ENCODE results near the gene IGFL4. TPM values are rescaled to one million over a fixed set of nuclear protein-coding genes. Genes with fewer than 3 reads are reported as not detected.

The IGFL4 gene
- total and polyA plus RNA-seq, 2 of the 13 experiments (the other 11 are each of a cell fraction or from before 2014, with no cell fraction given) = 1.2 to 1.4 TPM

DNA sequence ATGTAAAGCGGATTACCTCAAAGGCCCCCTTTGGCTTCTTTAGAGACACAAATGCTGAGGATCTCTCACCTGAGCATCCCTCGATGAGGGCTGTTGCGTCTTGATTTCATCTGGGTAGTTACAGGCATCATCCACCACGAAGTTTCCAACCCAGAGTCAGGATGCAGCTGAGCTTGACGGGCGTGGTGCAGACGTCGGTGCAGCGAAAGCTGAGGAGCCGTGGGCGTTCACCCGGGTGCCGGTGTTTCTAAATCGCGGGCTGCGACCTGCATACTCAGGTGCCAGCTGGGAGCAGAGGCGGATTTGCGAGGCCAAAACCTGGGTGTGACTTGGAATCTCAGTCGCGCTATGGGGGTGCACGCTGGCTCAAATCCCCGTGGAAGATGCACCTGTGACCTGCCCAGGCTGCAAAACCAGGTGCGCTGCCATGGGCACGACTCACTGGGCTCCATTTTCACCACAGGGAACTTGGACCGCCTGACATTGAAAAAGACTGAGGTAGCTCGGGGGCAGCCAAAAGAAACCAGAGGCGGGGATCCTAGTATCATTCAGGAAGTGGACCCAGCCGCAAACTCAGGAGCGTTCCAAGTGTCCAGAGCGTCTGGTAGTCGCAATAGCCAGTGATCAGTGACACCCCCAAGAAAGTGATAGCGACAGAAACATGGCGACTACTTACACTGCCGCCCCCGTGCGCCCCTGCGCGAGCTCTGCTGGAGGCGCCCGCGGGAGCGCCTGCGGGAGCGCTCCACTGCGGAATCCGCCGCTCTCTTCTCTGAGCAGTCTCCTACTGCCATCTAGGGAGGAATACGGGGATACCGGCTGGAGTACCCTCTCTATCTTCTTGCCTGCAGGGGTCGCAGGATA, 36.4 kb upstream of the IGFL4 start (continued):
- TF ChIP-seq, protein P1, sequence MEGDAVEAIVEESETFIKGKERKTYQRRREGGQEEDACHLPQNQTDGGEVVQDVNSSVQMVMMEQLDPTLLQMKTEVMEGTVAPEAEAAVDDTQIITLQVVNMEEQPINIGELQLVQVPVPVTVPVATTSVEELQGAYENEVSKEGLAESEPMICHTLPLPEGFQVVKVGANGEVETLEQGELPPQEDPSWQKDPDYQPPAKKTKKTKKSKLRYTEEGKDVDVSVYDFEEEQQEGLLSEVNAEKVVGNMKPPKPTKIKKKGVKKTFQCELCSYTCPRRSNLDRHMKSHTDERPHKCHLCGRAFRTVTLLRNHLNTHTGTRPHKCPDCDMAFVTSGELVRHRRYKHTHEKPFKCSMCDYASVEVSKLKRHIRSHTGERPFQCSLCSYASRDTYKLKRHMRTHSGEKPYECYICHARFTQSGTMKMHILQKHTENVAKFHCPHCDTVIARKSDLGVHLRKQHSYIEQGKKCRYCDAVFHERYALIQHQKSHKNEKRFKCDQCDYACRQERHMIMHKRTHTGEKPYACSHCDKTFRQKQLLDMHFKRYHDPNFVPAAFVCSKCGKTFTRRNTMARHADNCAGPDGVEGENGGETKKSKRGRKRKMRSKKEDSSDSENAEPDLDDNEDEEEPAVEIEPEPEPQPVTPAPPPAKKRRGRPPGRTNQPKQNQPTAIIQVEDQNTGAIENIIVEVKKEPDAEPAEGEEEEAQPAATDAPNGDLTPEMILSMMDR (CRISPR knock-in tag; IDR thresholded peaks at IDR 0.05) = peak; percentile 96
- TF ChIP-seq SYNCRIP (IDR thresholded peaks at IDR 0.05; ENCODE audit: insufficient read depth, low read depth, low read length) = no peak
- no peak for TF ChIP-seq ZNF460 (CRISPR knock-in tag; IDR thresholded peaks at IDR 0.05; ENCODE audit: borderline replicate concordance)
- no peak for TF ChIP-seq ZNF891 (CRISPR knock-in tag; IDR thresholded peaks at IDR 0.05)
- peak; percentile 31 for TF ChIP-seq ASH2L (IDR thresholded peaks at IDR 0.05; ENCODE audit: insufficient read length, low read depth, low read length)
- no peak for TF ChIP-seq ZNF251 (CRISPR knock-in tag; IDR thresholded peaks at IDR 0.05)
- TF ChIP-seq MATR3 (CRISPR knock-in tag; IDR thresholded peaks at IDR 0.05) = no peak
- peak in 1 of 2 experiments; percentile 70; a peak in 1 of 4 replicates for TF ChIP-seq KLF16 (CRISPR knock-in tag; IDR thresholded peaks at IDR 0.05)
- TF ChIP-seq ZNF75D (CRISPR knock-in tag; IDR thresholded peaks at IDR 0.05; ENCODE audit: borderline replicate concordance) = no peak
- no peak for TF ChIP-seq MLLT10 (CRISPR knock-in tag; IDR thresholded peaks at IDR 0.05)
- TF ChIP-seq ATF1 (CRISPR knock-in tag; IDR thresholded peaks at IDR 0.05) = no peak
- TF ChIP-seq SP4 (CRISPR knock-in tag; IDR thresholded peaks at IDR 0.05) = no peak
- peak; percentile 28; the same call in 1 of the 2 replicates for TF ChIP-seq REPIN1 (CRISPR knock-in tag; IDR thresholded peaks at IDR 0.05; ENCODE audit: borderline replicate concordance, low read depth)
- no peak for TF ChIP-seq ZNF180 (CRISPR knock-in tag; IDR thresholded peaks at IDR 0.05; ENCODE audit: borderline replicate concordance, low read depth)
- no peak for TF ChIP-seq DDIT3 (CRISPR knock-in tag; IDR thresholded peaks at IDR 0.05)
- no peak for TF ChIP-seq IKZF1 (IDR thresholded peaks at IDR 0.05)
- TF ChIP-seq ZNF709 (CRISPR knock-in tag; IDR thresholded peaks at IDR 0.05) = no peak
- TF ChIP-seq RAD51 (IDR thresholded peaks at IDR 0.05; ENCODE audit: borderline replicate concordance) = no peak
- no peak for TF ChIP-seq ZNF264 (CRISPR knock-in tag; IDR thresholded peaks at IDR 0.05)
- TF ChIP-seq ZNF619 (CRISPR knock-in tag; IDR thresholded peaks at IDR 0.05) = no peak
- no peak for TF ChIP-seq SNRNP70 (IDR thresholded peaks at IDR 0.05; ENCODE audit: low read depth, low read length)
- no peak for TF ChIP-seq ZNF142 (CRISPR knock-in tag; IDR thresholded peaks at IDR 0.05)
